ENCODE data around the gene RAD54L2. TPM values are rescaled to one million over a fixed set of nuclear protein-coding genes. Genes with fewer than 3 reads are reported as not detected.
"Not testable (repeated sequence)": the region's sequence is repeated elsewhere in the genome, so short reads cannot be mapped to it uniquely, and the experiment has no call there.

The RAD54L2 gene
- total and polyA plus RNA-seq, 2 of the 4 experiments (the other 2 are of a cell fraction), result 6.8 to 24.2 TPM

DNA sequence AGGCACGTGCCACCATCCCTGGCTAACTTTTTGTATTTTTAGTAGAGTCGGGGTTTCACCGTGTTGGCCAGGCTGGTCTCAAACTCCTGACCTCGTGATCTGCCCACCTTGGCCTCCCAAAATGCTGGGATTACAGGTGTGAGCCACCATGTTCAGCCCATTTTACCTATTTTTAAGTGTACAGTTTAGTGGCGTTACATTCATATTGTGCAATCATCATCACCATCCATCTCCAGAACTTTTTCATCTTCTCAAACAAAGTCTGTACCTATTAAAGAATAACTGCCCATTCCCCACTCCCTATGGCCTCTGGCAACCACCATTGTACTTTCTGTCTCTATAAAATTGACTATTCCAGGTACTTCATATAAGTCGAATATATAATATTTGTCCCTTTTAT is 13.6 kb upstream of the RAD54L2 start:
- H3K27me3 ChIP-seq (ENCODE audit: control insufficient read depth, insufficient read depth, low read length); DNase-seq; H3K4me2 ChIP-seq (ENCODE audit: low read depth, low read length); H3K4me1 ChIP-seq (ENCODE audit: control insufficient read depth, insufficient read depth, low read length); dilution Hi-C loops (cut with HindIII; ENCODE audit: low sequenced_read_pairs, unreplicated experiment); H3K4me3 ChIP-seq (ENCODE audit: insufficient read depth, low read depth, low read length); H2BK15ac ChIP-seq (ENCODE audit: low read depth, low read length); CTCF ChIA-PET; H3K23ac ChIP-seq (ENCODE audit: low read depth, low read length); H2BK20ac ChIP-seq (ENCODE audit: low read depth, low read length); H3K79me1 ChIP-seq (ENCODE audit: low read depth in 1 of 2, low read length in 2 of 2); H4K5ac ChIP-seq (ENCODE audit: low read depth, low read length); H3K4ac ChIP-seq (ENCODE audit: low read depth, low read length); intact Hi-C loops (cut with micrococcal nuclease); H3K14ac ChIP-seq (replicated peaks; ENCODE audit: low read depth, low read length); H4K8ac ChIP-seq (ENCODE audit: low read depth in 2 of 2, low read length in 2 of 2); H2BK120ac ChIP-seq (ENCODE audit: low read depth, low read length); H3K56ac ChIP-seq (ENCODE audit: extremely low read depth, insufficient read depth, low read length); H4K20me1 ChIP-seq (ENCODE audit: insufficient read depth, low read length); H3K27ac ChIP-seq (ENCODE audit: insufficient read depth, low read length); ATAC-seq (ENCODE audit: low read depth); H3K9ac ChIP-seq (ENCODE audit: low read depth, low read length); H3K36me3 ChIP-seq (ENCODE audit: control insufficient read depth, insufficient read depth, low read length); H2AFZ ChIP-seq (replicated peaks; ENCODE audit: low read length, poor library complexity); H4K91ac ChIP-seq (ENCODE audit: insufficient read depth, low read depth, low read length); H3K9me3 ChIP-seq (ENCODE audit: control insufficient read depth, insufficient read depth, low read length); BruUV-seq (replicated peaks); H2AK5ac ChIP-seq (ENCODE audit: low read depth, low read length); H3K18ac ChIP-seq (ENCODE audit: low read depth, low read length); H3K9me1 ChIP-seq (ENCODE audit: insufficient read depth, low read length); H2AK9ac ChIP-seq (replicated peaks; ENCODE audit: low read depth, low read length, poor library complexity); POLR2A ChIA-PET (ENCODE audit: unreplicated experiment); H2BK5ac ChIP-seq (ENCODE audit: low read depth, low read length, poor library complexity, severe bottlenecking): not testable (repeated sequence)
- in situ Hi-C loops (cut with MboI; ENCODE audit: low sequenced_read_pairs), result loop anchor here (25.0 kb wide), 1 partner anchor 262 kb away; the partner anchor contains the start of gene IQCF6
- no CpG with 5 or more reads among the region's 6 CpGs for WGBS, 2 experiments (ENCODE audit: extremely low coverage in 2 of 2, insufficient read length in 1 of 2)
- TF ChIP-seq CEBPB (IDR thresholded peaks at IDR 0.05; ENCODE audit: low read depth, low read length), result peak; percentile 48; the same call in 1 of the 2 replicates
